Measurements from ENCODE around the gene TBC1D1.

DNA sequence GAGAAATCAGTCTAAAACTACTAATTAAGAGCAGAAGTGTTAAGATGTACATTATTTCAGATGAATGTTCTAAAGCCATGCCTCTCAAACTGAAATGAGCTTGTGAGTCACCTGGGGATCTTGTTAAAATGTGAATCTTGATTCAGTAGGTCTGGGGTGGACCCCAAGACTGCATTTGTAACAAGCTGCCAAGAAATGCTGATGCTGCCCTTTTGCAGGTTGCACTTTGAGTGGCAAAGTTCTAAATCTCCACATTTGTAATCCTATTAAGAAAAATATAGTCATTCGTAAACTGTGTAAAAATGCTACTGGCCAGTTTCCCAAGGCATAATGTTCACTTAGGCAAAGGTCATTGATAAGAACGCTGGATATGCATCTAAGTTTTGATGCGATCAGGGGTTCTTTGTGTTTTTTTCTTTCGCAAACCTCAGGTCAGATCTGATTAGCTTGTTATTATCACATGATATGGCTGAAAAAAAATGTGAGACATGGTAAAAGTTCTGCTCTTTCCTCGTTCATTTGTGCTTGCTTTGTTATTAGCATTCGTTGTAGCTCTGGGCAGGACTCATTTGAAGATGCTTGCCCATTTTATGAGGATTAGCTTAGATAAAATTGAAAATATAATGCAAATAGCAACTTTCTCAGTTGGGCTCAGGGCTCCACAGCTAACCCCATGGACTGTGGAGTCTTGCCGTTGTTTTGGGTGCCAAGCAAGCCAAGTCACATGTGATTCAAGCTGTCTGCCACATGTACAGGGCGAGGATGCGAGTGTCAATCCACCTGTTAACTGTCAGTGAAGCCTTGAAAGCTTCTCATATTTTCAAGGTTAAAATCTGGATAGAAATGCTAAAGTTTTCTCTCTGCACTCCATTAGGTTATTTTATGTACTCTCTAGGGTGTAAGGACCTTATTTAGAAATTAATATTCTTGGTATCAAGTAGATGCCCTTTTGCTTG lies 12.1 kb downstream of the TBC1D1 start:
- TF ChIP-seq POLR2A (IDR thresholded peaks at IDR 0.05; ENCODE audit: low read depth, low read length) (no peak), POLR2AphosphoS5 (IDR thresholded peaks at IDR 0.05; ENCODE audit: low read depth, low read length) (no peak)
